Spleen (tissue), 7 donors: ENCODE measurements around the gene TTC28.

ENCODE experiments used
- CTCF ChIP-seq, 11 experiments: fragments of 200-600 bp in 7 of 11; fragments of 450-650 bp in 4 of 11; sonication (generic) in 4 of 11; IDR thresholded peaks in 8 of 11; conservative IDR thresholded peaks in 3 of 11; 1 replicate in 7 of 11; 2 replicates in 4 of 11; pipeline versions ENCODE4 v1.4.0 to v1.8.0; 2016 to 2021; ENCODE audit warnings: antibody characterized with exemption in 11 of 11, inconsistent platforms in 4 of 11, mild to moderate bottlenecking in 1 of 11
- POLR2A ChIP-seq, 3 donors: fragments of 450-650 bp; IDR thresholded peaks; one replicate each; pipeline ENCODE4 v1.5.1; 2017; ENCODE audit warnings: antibody characterized with exemption in 3 of 3, mild to moderate bottlenecking in 1 of 3
- donor health status: DM: no; HTN: no; CAD: no; lungs with moderate emphysema.
- donor health status: DM: no; HTN: no; CAD: no.
- donor health status: DM: no; HTN: no; CAD: no.

DNA sequence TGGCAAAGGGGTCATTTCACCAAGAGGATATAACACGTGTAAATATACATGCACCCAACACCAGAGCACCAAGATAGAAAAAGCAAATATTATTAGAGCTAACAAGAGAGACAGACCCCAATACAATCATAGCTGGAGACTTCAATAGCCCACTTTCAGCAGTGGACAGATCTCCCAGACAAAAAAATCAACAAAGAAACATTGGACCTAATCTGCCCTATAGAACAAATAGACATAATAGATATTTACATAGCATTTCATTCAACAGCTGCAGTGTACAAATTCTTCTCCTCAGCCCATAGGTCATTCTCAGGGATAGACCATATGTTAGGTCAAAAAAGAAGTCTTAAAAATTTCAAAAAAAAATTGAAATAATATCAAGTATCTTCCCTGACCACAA, 312.8 kb downstream of the TTC28 start:
- no peak for TF ChIP-seq CTCF (IDR thresholded peaks at IDR 0.05 in 8 of 11, conservative IDR thresholded peaks at IDR 0.05 in 3 of 11)
- no peak for TF ChIP-seq POLR2A (IDR thresholded peaks at IDR 0.05)
